HL-60 (cell line): ENCODE results near the gene DENND6A.
A peak's percentile ranks its signal among the peaks of the same experiment; 100 is the strongest.

Experiments
- DNase-seq, 2 experiments: peaks; one replicate each; pipeline ENCODE4 v3.0.0-alpha.2; 2010 to 2020; ENCODE audit warnings: low read depth in 1 of 2, low spot score in 1 of 2
- H3K27ac ChIP-seq: fragments of 250-450 bp; sonication (Bioruptor Pico); replicated peaks from 2 replicates; pipeline ENCODE4 v1.5.1; 2020; ENCODE audit warnings: mild to moderate bottlenecking, moderate library complexity
- H3K27me3 ChIP-seq: fragments of 250-450 bp; sonication (Bioruptor Pico); 2 replicates; pipeline ENCODE4 v1.5.1; 2021; ENCODE audit warnings: mild to moderate bottlenecking, moderate library complexity; ENCODE audit not compliant: insufficient read depth, poor library complexity, severe bottlenecking
- H3K4me3 ChIP-seq: replicated peaks from 2 replicates; pipeline ENCODE4 v1.5.1; 2011; ENCODE audit warnings: mild to moderate bottlenecking, control low read depth, low read length; ENCODE audit not compliant: insufficient read depth
- CTCF ChIP-seq: IDR thresholded peaks from one replicate; pipeline ENCODE4 v1.5.1; 2011; ENCODE audit warnings: low read length, control low read depth, inconsistent platforms; ENCODE audit not compliant: insufficient read depth
- GABPA ChIP-seq: IDR thresholded peaks from 2 replicates; pipeline ENCODE4 v1.6.1; 2012; ENCODE audit warnings: low read depth
- POLR2AphosphoS5 ChIP-seq: IDR thresholded peaks from 2 replicates; pipeline ENCODE4 v1.6.1; 2012; ENCODE audit warnings: low read depth
- REST ChIP-seq: IDR thresholded peaks from 2 replicates; pipeline ENCODE4 v1.6.1; 2012; ENCODE audit warnings: low read depth; ENCODE audit not compliant: insufficient replicate concordance
- SPI1 ChIP-seq: IDR thresholded peaks from 2 replicates; pipeline ENCODE4 v1.6.1; 2012; ENCODE audit warnings: low read depth, mild to moderate bottlenecking, borderline replicate concordance

Gene DENND6A

GRCh38 chr3:57652203-57652602 is 40.7 kb downstream of the DENND6A start:
- TF ChIP-seq SPI1 (no peak), GABPA (no peak), REST (no peak), CTCF (no peak), POLR2AphosphoS5 (no peak)
- no peak overlapping the region for H3K27ac ChIP-seq
- no peak for DNase-seq
- H3K4me3 ChIP-seq, result no peak overlapping the region
- no peaks in the 10 kb centered on the region for H3K27me3 ChIP-seq

- no peak overlapping the region for H3K4me3 ChIP-seq
- H3K27ac ChIP-seq, result no peak overlapping the region
- DNase-seq, result no peak
- no peaks in the 10 kb centered on the region for H3K27me3 ChIP-seq
- no peak for TF ChIP-seq GABPA
- TF ChIP-seq SPI1, result no peak
- TF ChIP-seq POLR2AphosphoS5, result no peak
- TF ChIP-seq REST, result no peak
- TF ChIP-seq CTCF, result no peak
These were observed 45.5 kb downstream of the DENND6A start for GRCh38 chr3:57647292-57647940.

- no peak for TF ChIP-seq CTCF
- Histone ChIP-seq H3K27me3 (no peaks in the 10 kb centered on the region), H3K27ac (no peak overlapping the region), H3K4me3 (no peak overlapping the region)
- DNase-seq, result no peak
These were observed 46.2 kb downstream of the DENND6A start for GRCh38 chr3:57646723-57647122.

- Histone ChIP-seq H3K27me3 (no peaks in the 10 kb centered on the region), H3K27ac (no peak overlapping the region), H3K4me3 (no peak overlapping the region)
- DNase-seq, result no peak
- TF ChIP-seq CTCF (no peak), SPI1 (peak; percentile 70; the same call in 1 of the 2 replicates)
These were observed 48.1 kb downstream of the DENND6A start for GRCh38 chr3:57644740-57645139.
